SK-N-SH treated with all-trans-retinoic acid at 6 μM for 48 hours (cell line): ENCODE measurements around the gene CRYBG3.

Experiments
- ARNTL ChIP-seq: fragments of 450-650 bp; formaldehyde crosslinking; IDR thresholded peaks from 2 replicates; pipeline ENCODE4 v1.5.0; 2020; ENCODE audit warnings: low read depth, mild to moderate bottlenecking, moderate library complexity, borderline replicate concordance
- GLIS3 ChIP-seq: fragments of 250-450 bp; sonication (Bioruptor Pico); IDR thresholded peaks from 2 replicates; pipeline ENCODE4 v1.5.0; 2020; ENCODE audit warnings: mild to moderate bottlenecking, moderate library complexity

GRCh38 chr3:97928986-97929385 is 107.2 kb downstream of the CRYBG3 start:
- TF ChIP-seq ARNTL (CRISPR knock-in tag) (no peak), GLIS3 (no peak)
